Fibroblast of skin of right quadriceps (primary cell): ENCODE data around the gene APOM.

ENCODE experiments used
- DNase-seq: peaks from one replicate; pipeline ENCODE4 v3.0.0-alpha.2; 2013

Gene APOM

GRCh38 chr6:31655349-31656237 lies at the start of gene APOM:
Gene APOM, plus strand, starts transcription at chr6:31655894. Its CDS starts 73 bp downstream, at chr6:31655967.
- no peak for DNase-seq

GRCh38 chr6:31607317-31607716 lies 48.4 kb upstream of the APOM start:
- DNase-seq: no peak

- DNase-seq: no peak
Observed at GRCh38 chr6:31609519-31610406, 45.9 kb upstream of the APOM start.

- peak; percentile 10 for DNase-seq
Observed at GRCh38 chr6:31610968-31611367, 44.7 kb upstream of the APOM start.

GRCh38 chr6:31614075-31614619 lies 41.5 kb upstream of the APOM start:
- DNase-seq: no peak

GRCh38 chr6:31614684-31615578 lies 40.8 kb upstream of the APOM start, which contains the start of gene AIF1:
Gene AIF1, plus strand, starts transcription at chr6:31615234. Its CDS starts 96 bp downstream, at chr6:31615330.
- DNase-seq: no peak

- DNase-seq: no peak
Observed at GRCh38 chr6:31615748-31616147, 39.9 kb upstream of the APOM start.

GRCh38 chr6:31617010-31617409 lies 38.7 kb upstream of the APOM start:
- no peak for DNase-seq

GRCh38 chr6:31619805-31620585 lies 35.7 kb upstream of the APOM start:
- peak; percentile 98 for DNase-seq

GRCh38 chr6:31620586-31621319 lies 34.9 kb upstream of the APOM start, which contains the start of gene PRRC2A:
Gene PRRC2A, plus strand, starts transcription at chr6:31620715. Its CDS starts 2,075 bp downstream, at chr6:31622790.
- peak; percentile 100 for DNase-seq

- DNase-seq: no peak
Observed at GRCh38 chr6:31621320-31621939, 34.3 kb upstream of the APOM start.

- peak; percentile 37 for DNase-seq
Observed at GRCh38 chr6:31621991-31622390, 33.7 kb upstream of the APOM start.

- DNase-seq: no peak
Observed at GRCh38 chr6:31622684-31623091, 33.0 kb upstream of the APOM start.

- no peak for DNase-seq
Observed at GRCh38 chr6:31624070-31624469, 31.6 kb upstream of the APOM start.

- DNase-seq: no peak
Observed at GRCh38 chr6:31626952-31627351, 28.7 kb upstream of the APOM start.

- DNase-seq: no peak
Observed at GRCh38 chr6:31627690-31628287, 27.9 kb upstream of the APOM start.

- no peak for DNase-seq
Observed at GRCh38 chr6:31629014-31629413, 26.7 kb upstream of the APOM start.

GRCh38 chr6:31630177-31630934 lies 25.3 kb upstream of the APOM start:
- no peak for DNase-seq

- no peak for DNase-seq
Observed at GRCh38 chr6:31631209-31631608, 24.5 kb upstream of the APOM start.
